H9 (cell line): Measurements from ENCODE around the gene LARP4. TPM values are rescaled to one million over a fixed set of nuclear protein-coding genes. Genes with fewer than 3 reads are reported as not detected.

ENCODE experiments used
- DNase-seq: peaks from one replicate; pipeline ENCODE4 v3.0.0-alpha.2; 2017
- H2AFZ ChIP-seq: one replicate; pipeline ENCODE4 v1.6.1; 2013; ENCODE audit warnings: mild to moderate bottlenecking, low read length, control low read depth, moderate library complexity
- H2AK5ac ChIP-seq: 2 replicates; pipeline ENCODE4 v1.6.1; 2013; ENCODE audit warnings: low read length, control low read depth, mixed read lengths; ENCODE audit not compliant: insufficient read length
- H2BK120ac ChIP-seq: one replicate; pipeline ENCODE4 v1.6.1; 2013; ENCODE audit warnings: low read depth, mild to moderate bottlenecking, low read length, control low read depth, inconsistent platforms; ENCODE audit not compliant: poor library complexity, severe bottlenecking
- H2BK12ac ChIP-seq: 2 replicates; pipeline ENCODE4 v1.6.1; 2013; ENCODE audit warnings: low read length, control low read depth, mixed read lengths, low read depth; ENCODE audit not compliant: insufficient read length
- H2BK15ac ChIP-seq: 2 replicates; pipeline ENCODE4 v1.6.1; 2013; ENCODE audit warnings: low read depth, low read length, control low read depth
- H2BK20ac ChIP-seq: one replicate; pipeline ENCODE4 v1.6.1; 2013; ENCODE audit warnings: low read depth, mild to moderate bottlenecking, low read length, control low read depth, inconsistent platforms; ENCODE audit not compliant: poor library complexity, severe bottlenecking
- H2BK5ac ChIP-seq: 2 replicates; pipeline ENCODE4 v1.6.1; 2013; ENCODE audit warnings: low read length, control low read depth, mixed read lengths; ENCODE audit not compliant: insufficient read length
- H3K14ac ChIP-seq: 2 replicates; pipeline ENCODE4 v1.6.1; 2013; ENCODE audit warnings: low read length, control low read depth; ENCODE audit not compliant: insufficient read depth
- H3K18ac ChIP-seq: 2 replicates; pipeline ENCODE4 v1.6.1; 2013; ENCODE audit warnings: low read depth, mild to moderate bottlenecking, mixed read lengths, low read length, control low read depth; ENCODE audit not compliant: insufficient read length
- H3K23ac ChIP-seq: 2 replicates; pipeline ENCODE4 v1.6.1; 2013; ENCODE audit warnings: low read length, control low read depth, mixed read lengths, low read depth; ENCODE audit not compliant: insufficient read length
- H3K23me2 ChIP-seq: 2 replicates; pipeline ENCODE4 v1.6.1; 2013; ENCODE audit warnings: low read depth, mild to moderate bottlenecking, mixed read lengths, low read length, control low read depth; ENCODE audit not compliant: insufficient read length, poor library complexity, severe bottlenecking
- H3K27ac ChIP-seq: 2 replicates; pipeline ENCODE4 v1.5.1; 2013; ENCODE audit warnings: low read length, control low read depth, mixed read lengths, low read depth; ENCODE audit not compliant: insufficient read length
- H3K27me3 ChIP-seq: 2 replicates; pipeline ENCODE4 v1.6.1; 2013; ENCODE audit warnings: low read length, control low read depth, inconsistent platforms; ENCODE audit not compliant: insufficient read depth
- H3K4ac ChIP-seq: 2 replicates; pipeline ENCODE4 v1.6.1; 2013; ENCODE audit warnings: low read depth, mild to moderate bottlenecking, control low read depth, inconsistent platforms, low read length, moderate library complexity
- H3K4me1 ChIP-seq: 2 replicates; pipeline ENCODE4 v1.6.1; 2013; ENCODE audit warnings: low read length, control low read depth, inconsistent platforms; ENCODE audit not compliant: insufficient read depth
- H3K4me2 ChIP-seq: 2 replicates; pipeline ENCODE4 v1.6.1; 2013; ENCODE audit warnings: low read length, control low read depth, mixed read lengths; ENCODE audit not compliant: insufficient read length, insufficient read depth
- H3K56ac ChIP-seq: 2 replicates; pipeline ENCODE4 v1.6.1; 2013; ENCODE audit warnings: low read depth, mild to moderate bottlenecking, mixed read lengths, low read length, control low read depth; ENCODE audit not compliant: insufficient read length
- H3K79me1 ChIP-seq: 2 replicates; pipeline ENCODE4 v1.6.1; 2013; ENCODE audit warnings: low read depth, mild to moderate bottlenecking, moderate library complexity, low read length, control low read depth, inconsistent platforms; ENCODE audit not compliant: insufficient read depth, poor library complexity, severe bottlenecking
- H3K79me2 ChIP-seq: 2 replicates; pipeline ENCODE4 v1.6.1; 2013; ENCODE audit warnings: low read length, control low read depth, inconsistent platforms; ENCODE audit not compliant: insufficient read depth
- H3K9ac ChIP-seq: 2 replicates; pipeline ENCODE4 v1.6.1; 2013; ENCODE audit warnings: low read length, control low read depth, mixed read lengths; ENCODE audit not compliant: insufficient read length; ENCODE audit errors: extremely low read depth
- H3K9me3 ChIP-seq: one replicate; pipeline ENCODE4 v1.6.1; 2013; ENCODE audit warnings: low read depth, low read length, inconsistent platforms; ENCODE audit not compliant: control insufficient read depth
- H3T11ph ChIP-seq: one replicate; pipeline ENCODE4 v1.6.1; 2013; ENCODE audit warnings: mild to moderate bottlenecking, low read length, control low read depth, inconsistent platforms
- H4K20me1 ChIP-seq: one replicate; pipeline ENCODE4 v1.6.1; 2013; ENCODE audit not compliant: control insufficient read depth, insufficient read length, insufficient read depth
- H4K5ac ChIP-seq: 2 replicates; pipeline ENCODE4 v1.6.1; 2013; ENCODE audit warnings: low read depth, mild to moderate bottlenecking, mixed read lengths, low read length, control low read depth; ENCODE audit not compliant: insufficient read length
- H4K8ac ChIP-seq: replicated peaks from 2 replicates; pipeline ENCODE4 v1.6.1; 2013; ENCODE audit warnings: low read length, control low read depth, mixed read lengths, low read depth; ENCODE audit not compliant: insufficient read length
- H4K91ac ChIP-seq: 2 replicates; pipeline ENCODE4 v1.6.1; 2013; ENCODE audit warnings: low read depth, mild to moderate bottlenecking, moderate library complexity, mixed read lengths, low read length, control low read depth; ENCODE audit not compliant: insufficient read length
- H3K27ac Mint-ChIP-seq, 3 experiments: 2 replicates in 2 of 3; 3 replicates in 1 of 3; pipeline ENCODE4 v1.8.0; 2020 to 2021; ENCODE audit warnings: mixed read lengths in 3 of 3, mild to moderate bottlenecking in 1 of 3, moderate library complexity in 1 of 3
- H3K27me3 Mint-ChIP-seq: 2 replicates; pipeline ENCODE4 v1.8.0; 2021; ENCODE audit warnings: low read depth, mild to moderate bottlenecking, moderate library complexity, mixed read lengths
- H3K36me3 Mint-ChIP-seq, 3 experiments: 2 replicates in 2 of 3; 3 replicates in 1 of 3; pipeline ENCODE4 v1.8.0; 2020 to 2021; ENCODE audit warnings: low read depth in 3 of 3, mixed read lengths in 3 of 3; ENCODE audit not compliant: insufficient read depth in 1 of 3
- H3K4me1 Mint-ChIP-seq, 2 experiments: 2 replicates each; pipeline ENCODE4 v1.8.0; 2020; ENCODE audit warnings: mixed read lengths in 2 of 2
- H3K4me3 Mint-ChIP-seq, 2 experiments: 2 replicates in 1 of 2; 3 replicates in 1 of 2; pipeline ENCODE4 v1.8.0; 2020 to 2021; ENCODE audit warnings: mild to moderate bottlenecking in 2 of 2, mixed read lengths in 2 of 2, moderate library complexity in 1 of 2
- H3K9me3 Mint-ChIP-seq, 2 experiments: 2 replicates in 1 of 2; 3 replicates in 1 of 2; pipeline ENCODE4 v1.8.0; 2020; ENCODE audit warnings: mild to moderate bottlenecking in 2 of 2, mixed read lengths in 2 of 2, moderate library complexity in 1 of 2
- total RNA-seq: library from RNA; stranded (reverse); gene quantifications from 2 replicates; pipeline ENCODE4 v1.2.1, GENCODE V29; 2021
- TF ChIP-seq, protein P1 (sequence below): fragments of 200-600 bp; sonication (generic); conservative IDR thresholded peaks from 3 replicates; pipeline ENCODE4 v1.8.0; 2021; ENCODE audit warnings: antibody characterized with exemption, mild to moderate bottlenecking

Gene LARP4
- total RNA-seq, 1 experiment from 2014 or later = 82.3 TPM

DNA sequence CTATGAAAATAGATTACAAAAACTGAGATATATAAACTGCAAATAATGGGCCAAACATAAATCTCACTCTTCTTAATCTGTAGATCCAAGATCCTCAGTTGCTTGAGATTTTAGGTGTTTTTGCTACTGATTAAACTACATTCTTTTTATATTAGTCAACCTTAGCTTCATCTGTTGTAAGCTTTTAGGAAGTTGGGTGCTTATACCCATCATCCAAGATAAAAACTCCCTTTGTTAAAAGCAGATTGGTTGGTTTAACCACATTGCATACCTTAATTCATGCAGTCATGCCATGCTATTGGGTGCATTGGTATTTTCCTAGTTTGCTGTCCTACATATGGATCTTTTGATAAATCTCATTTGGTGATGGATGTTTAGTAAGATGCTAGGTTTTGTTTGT is 57.9 kb downstream of the LARP4 start:
- H4K5ac ChIP-seq = no peak overlapping the region
- H3K14ac ChIP-seq = no peak overlapping the region
- no peaks in the 10 kb centered on the region for H3K4me1 ChIP-seq
- H3K4me1 Mint-ChIP-seq = no peaks in the 10 kb centered on the region
- H3K9ac ChIP-seq = no peak overlapping the region
- no peak overlapping the region for H2BK5ac ChIP-seq
- H3K18ac ChIP-seq = no peak overlapping the region
- H3K79me1 ChIP-seq = no peaks in the 10 kb centered on the region
- no peak overlapping the region for H3K23ac ChIP-seq
- no peak overlapping the region for H3K4me3 Mint-ChIP-seq
- no peaks in the 10 kb centered on the region for H3K9me3 ChIP-seq
- no peaks in the 10 kb centered on the region for H4K20me1 ChIP-seq
- H2AK5ac ChIP-seq = no peak overlapping the region
- H3K56ac ChIP-seq = no peak overlapping the region
- no peak overlapping the region for H4K91ac ChIP-seq
- no peak overlapping the region for H2BK12ac ChIP-seq
- H3K27me3 ChIP-seq = no peaks in the 10 kb centered on the region
- no peak overlapping the region for H2BK120ac ChIP-seq
- H3K4me2 ChIP-seq = no peak overlapping the region
- no peak overlapping the region for H2BK20ac ChIP-seq
- TF ChIP-seq, protein P1, sequence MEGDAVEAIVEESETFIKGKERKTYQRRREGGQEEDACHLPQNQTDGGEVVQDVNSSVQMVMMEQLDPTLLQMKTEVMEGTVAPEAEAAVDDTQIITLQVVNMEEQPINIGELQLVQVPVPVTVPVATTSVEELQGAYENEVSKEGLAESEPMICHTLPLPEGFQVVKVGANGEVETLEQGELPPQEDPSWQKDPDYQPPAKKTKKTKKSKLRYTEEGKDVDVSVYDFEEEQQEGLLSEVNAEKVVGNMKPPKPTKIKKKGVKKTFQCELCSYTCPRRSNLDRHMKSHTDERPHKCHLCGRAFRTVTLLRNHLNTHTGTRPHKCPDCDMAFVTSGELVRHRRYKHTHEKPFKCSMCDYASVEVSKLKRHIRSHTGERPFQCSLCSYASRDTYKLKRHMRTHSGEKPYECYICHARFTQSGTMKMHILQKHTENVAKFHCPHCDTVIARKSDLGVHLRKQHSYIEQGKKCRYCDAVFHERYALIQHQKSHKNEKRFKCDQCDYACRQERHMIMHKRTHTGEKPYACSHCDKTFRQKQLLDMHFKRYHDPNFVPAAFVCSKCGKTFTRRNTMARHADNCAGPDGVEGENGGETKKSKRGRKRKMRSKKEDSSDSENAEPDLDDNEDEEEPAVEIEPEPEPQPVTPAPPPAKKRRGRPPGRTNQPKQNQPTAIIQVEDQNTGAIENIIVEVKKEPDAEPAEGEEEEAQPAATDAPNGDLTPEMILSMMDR = no peak
- peaks cover 37 to 71% (median 38%) of the 10 kb centered on the region in 3 experiments; a peak in 6 of 7 replicates for H3K36me3 Mint-ChIP-seq
- H3K23me2 ChIP-seq = no peaks in the 10 kb centered on the region
- H3K27ac Mint-ChIP-seq = no peak overlapping the region; a peak in 1 of 7 replicates
- H3K27ac ChIP-seq = no peak overlapping the region
- H4K8ac ChIP-seq = no peak overlapping the region
- no peak overlapping the region for H3K4ac ChIP-seq
- no peak overlapping the region for H2BK15ac ChIP-seq
- no peak overlapping the region for H2AFZ ChIP-seq
- no peak overlapping the region for H3T11ph ChIP-seq
- no peak for DNase-seq
- H3K27me3 Mint-ChIP-seq = no peaks in the 10 kb centered on the region
- no peaks in the 10 kb centered on the region for H3K79me2 ChIP-seq
- H3K9me3 Mint-ChIP-seq = no peaks in the 10 kb centered on the region; a peak in 1 of 5 replicates
